ENCODE measurements around the gene GGT6.
"Not testable (repeated sequence)": the region's sequence is repeated elsewhere in the genome, so short reads cannot be mapped to it uniquely, and the experiment has no call there.

Gene GGT6, protein sequence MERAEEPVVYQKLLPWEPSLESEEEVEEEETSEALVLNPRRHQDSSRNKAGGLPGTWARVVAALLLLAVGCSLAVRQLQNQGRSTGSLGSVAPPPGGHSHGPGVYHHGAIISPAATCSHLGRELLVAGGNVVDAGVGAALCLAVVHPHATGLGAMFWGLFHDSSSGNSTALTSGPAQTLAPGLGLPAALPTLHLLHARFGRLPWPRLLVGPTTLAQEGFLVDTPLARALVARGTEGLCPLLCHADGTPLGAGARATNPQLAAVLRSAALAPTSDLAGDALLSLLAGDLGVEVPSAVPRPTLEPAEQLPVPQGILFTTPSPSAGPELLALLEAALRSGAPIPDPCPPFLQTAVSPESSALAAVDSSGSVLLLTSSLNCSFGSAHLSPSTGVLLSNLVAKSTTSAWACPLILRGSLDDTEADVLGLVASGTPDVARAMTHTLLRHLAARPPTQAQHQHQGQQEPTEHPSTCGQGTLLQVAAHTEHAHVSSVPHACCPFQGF

DNA sequence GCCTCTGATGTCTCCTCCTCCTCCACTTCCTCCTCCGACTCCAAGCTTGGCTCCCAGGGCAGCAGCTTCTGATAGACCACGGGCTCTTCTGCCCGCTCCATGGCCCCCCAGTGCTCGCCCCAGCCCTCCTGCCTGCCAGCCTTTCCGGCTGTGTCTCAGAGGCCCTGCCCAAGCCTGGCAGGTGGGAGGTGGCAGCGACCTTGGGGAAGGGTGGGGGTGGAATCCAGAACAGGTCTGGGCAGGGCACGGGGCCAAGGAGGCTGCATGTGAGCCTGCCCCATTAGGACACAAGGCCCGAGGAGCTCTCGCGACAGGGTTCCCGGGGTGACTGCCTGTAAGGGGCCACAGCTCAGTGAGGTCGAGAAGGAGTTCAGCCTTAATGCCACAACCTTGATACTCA is at the start of gene GGT6:
Gene GGT6, minus strand, starts transcription at position 157 of the 400 bp plus-strand sequence. Its CDS starts 56 bp downstream, at position 101.
- Mint-ChIP-seq H3K27me3 (ENCODE audit: low read depth) (no peaks in the 10 kb centered on the region), H3K27ac (peak within 1 kb of the TSS; percentile 55), H3K9me3 (no peaks in the 10 kb centered on the region), H3K4me1 (ENCODE audit: low read depth) (peaks cover 37% of the 10 kb centered on the region), H3K36me3 (ENCODE audit: low read depth) (no peaks in the 10 kb centered on the region), H3K4me3 (no peak within 1 kb of the TSS)

DNA sequence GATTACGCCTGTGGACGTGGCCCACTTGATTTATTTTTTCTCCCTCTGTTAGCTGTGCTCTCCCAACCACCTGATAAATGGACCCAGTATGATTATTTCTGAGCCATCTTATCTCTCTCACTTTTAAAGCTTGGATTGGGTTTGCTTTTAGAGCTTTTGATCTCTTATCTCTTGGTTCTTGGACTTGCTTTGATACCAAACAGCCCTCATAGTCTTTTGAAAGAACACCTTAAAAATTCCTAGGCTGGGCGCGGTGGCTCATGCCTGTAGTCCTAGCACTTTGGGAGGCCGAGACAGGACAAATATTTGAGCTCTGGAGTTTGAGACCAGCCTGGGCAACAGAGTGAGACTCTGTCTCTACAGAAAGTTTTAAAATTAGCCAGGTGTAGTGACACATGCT is 49.8 kb upstream of the GGT6 start:
- Mint-ChIP-seq H3K4me1 (ENCODE audit: low read depth) (peaks cover 1% of the 10 kb centered on the region), H3K9me3 (no peaks in the 10 kb centered on the region), H3K4me3 (no peak overlapping the region), H3K27me3 (ENCODE audit: low read depth) (peaks cover 36% of the 10 kb centered on the region), H3K36me3 (ENCODE audit: low read depth) (no peaks in the 10 kb centered on the region), H3K27ac (no peak overlapping the region)

DNA sequence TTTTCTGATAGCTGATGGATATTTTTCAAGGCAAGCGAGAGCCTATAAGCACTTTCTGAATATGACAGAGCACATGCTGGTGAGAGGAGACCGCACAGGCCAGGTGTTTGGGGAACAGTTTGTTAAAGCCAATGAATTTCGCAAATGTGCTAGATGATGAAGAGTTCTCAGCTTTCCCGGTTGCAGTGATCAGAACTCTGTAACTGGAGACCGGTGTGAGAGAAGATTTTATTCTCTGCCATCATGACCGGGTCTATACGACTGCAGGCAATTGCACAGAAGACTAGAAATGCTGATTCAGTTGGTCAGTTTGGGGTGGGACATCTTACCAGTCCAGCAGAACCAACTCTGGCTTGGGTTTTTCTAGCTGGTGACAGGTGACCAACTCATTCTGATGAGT is 49.4 kb upstream of the GGT6 start:
- H3K9me3 Mint-ChIP-seq: no peaks in the 10 kb centered on the region
- no peak overlapping the region for H3K27ac Mint-ChIP-seq
- peaks cover 36% of the 10 kb centered on the region for H3K27me3 Mint-ChIP-seq (ENCODE audit: low read depth)
- no peaks in the 10 kb centered on the region for H3K36me3 Mint-ChIP-seq (ENCODE audit: low read depth)
- no peak overlapping the region for H3K4me3 Mint-ChIP-seq
- peaks cover 1% of the 10 kb centered on the region for H3K4me1 Mint-ChIP-seq (ENCODE audit: low read depth)

DNA sequence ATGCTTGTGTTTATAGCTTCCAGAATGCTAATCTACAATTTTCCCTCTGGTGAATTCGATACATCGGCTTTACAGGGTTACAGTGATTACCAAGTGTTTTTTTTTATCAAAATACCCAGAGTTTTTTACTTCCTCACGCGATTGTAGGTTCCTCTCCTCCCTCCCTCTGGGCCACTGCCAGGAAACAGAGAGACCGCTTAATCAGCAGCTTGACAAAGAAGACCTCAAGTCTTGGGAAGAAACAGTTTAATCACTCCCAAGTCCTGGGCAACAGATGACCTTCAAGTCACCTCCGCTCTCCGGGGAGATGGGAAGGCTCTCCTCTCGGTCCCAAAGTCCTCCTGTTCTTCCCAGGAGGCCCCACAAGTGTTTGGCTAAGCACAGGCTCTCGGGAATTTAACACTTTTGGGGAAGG is 47.4 kb upstream of the GGT6 start:
- H3K4me1 Mint-ChIP-seq (ENCODE audit: low read depth): peaks cover 1% of the 10 kb centered on the region
- no peaks in the 10 kb centered on the region for H3K36me3 Mint-ChIP-seq (ENCODE audit: low read depth)
- H3K27me3 Mint-ChIP-seq (ENCODE audit: low read depth): peaks cover 32% of the 10 kb centered on the region
- H3K27ac Mint-ChIP-seq: no peak overlapping the region
- H3K4me3 Mint-ChIP-seq: no peak overlapping the region
- H3K9me3 Mint-ChIP-seq: no peaks in the 10 kb centered on the region

DNA sequence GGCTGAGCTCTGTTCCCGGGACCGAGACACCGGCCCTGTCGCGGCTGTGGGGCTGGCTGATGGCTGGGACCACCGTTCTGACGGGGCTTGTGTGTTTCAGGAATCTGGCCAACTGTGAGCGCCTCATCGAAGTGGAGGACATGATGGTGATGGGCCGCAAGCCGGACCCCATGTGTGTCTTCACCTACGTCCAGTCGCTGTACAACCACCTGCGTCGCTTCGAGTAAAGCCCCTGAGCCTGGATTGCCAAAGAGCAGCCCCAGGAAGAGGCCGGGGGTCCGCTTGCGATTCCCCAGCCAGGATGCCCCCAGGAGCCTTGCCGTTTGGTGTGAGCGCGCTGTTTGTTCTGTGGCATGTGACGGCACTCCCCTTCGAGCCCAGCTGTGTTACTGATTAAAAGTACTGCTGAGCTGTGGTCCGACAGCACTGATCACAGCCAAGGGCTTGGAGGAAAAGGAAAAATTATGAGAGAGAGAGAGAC is 46.9 kb upstream of the GGT6 start:
- no peaks in the 10 kb centered on the region for H3K36me3 Mint-ChIP-seq (ENCODE audit: low read depth)
- no peak overlapping the region for H3K4me3 Mint-ChIP-seq
- peaks cover 1% of the 10 kb centered on the region for H3K4me1 Mint-ChIP-seq (ENCODE audit: low read depth)
- H3K27me3 Mint-ChIP-seq (ENCODE audit: low read depth): peaks cover 32% of the 10 kb centered on the region
- H3K9me3 Mint-ChIP-seq: no peaks in the 10 kb centered on the region
- H3K27ac Mint-ChIP-seq: no peak overlapping the region

DNA sequence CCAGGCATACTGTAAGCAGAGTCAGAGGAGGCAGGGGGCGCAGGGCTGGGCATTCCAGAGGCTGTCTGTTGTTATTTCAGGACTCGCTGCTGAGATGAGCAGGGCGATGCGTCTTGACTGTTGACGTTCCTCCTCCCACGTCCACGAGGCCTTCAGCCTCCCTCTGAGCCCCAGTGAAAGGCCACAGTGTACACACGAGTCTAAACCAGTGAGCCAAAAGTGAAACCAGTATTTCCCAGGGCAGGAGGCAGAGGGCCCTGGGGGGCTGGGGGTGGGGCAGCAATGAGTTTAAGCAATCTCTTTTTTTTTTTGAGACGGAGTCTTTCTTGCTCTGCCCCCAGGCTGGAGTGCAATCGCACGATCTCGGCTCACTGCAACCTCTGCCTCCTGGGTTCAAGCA is 45.4 kb upstream of the GGT6 start:
- Mint-ChIP-seq H3K27me3 (ENCODE audit: low read depth) (peaks cover 28% of the 10 kb centered on the region), H3K9me3 (no peaks in the 10 kb centered on the region), H3K4me1 (ENCODE audit: low read depth) (peaks cover 1% of the 10 kb centered on the region), H3K36me3 (ENCODE audit: low read depth) (no peaks in the 10 kb centered on the region), H3K4me3 (no peak overlapping the region), H3K27ac (no peak overlapping the region)

DNA sequence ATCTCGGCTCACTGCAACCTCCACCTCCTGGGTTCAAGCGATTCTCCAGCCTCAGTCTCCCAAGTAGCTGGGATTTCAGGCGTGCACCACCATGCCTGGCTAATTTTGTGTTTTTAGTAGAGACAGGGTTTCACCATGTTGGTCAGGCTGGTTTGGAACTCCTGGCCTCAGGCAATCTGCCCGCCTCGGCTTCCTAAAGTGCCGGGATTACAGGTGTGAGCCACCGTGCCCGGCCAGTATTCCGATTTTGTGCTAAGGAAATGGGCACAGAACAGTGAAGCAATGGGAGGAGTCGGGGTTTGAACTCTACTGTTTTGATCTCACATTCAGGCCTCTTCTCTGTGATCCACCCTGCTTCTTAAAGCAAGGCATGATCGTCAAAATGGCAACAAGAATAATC is 44.4 kb upstream of the GGT6 start:
- not testable (repeated sequence) for H3K4me3 Mint-ChIP-seq; H3K36me3 Mint-ChIP-seq (ENCODE audit: low read depth); H3K27ac Mint-ChIP-seq; H3K9me3 Mint-ChIP-seq; H3K4me1 Mint-ChIP-seq (ENCODE audit: low read depth)
- H3K27me3 Mint-ChIP-seq (ENCODE audit: low read depth): peaks cover 21% of the 10 kb centered on the region

DNA sequence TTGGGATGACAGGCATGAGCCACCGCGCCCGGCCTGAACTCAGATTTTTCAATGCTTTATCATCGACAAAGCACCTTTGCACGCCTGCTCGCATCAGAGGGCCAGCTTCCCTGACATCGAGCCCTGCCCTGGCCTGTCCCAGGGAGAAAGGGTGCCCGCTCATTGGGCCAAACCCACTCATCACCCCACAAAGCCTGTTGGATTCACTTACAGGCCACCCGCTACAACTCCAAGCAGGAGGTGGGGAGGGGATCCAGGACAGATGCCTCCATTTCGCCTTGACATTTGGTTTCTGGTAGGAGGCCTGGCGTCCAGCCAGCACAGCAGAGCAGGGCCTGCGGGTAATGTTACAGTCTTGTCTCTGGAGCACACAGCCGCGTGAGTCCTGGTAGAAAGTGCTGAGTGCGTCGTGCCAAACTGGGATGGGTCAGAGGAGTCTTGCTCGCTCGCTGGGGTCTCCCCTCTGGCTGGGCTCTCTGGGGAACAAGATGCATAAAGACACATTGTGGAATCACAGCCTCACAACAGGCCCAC is 43.8 kb upstream of the GGT6 start:
- no peak overlapping the region for H3K27ac Mint-ChIP-seq
- H3K36me3 Mint-ChIP-seq (ENCODE audit: low read depth): no peaks in the 10 kb centered on the region
- H3K27me3 Mint-ChIP-seq (ENCODE audit: low read depth): peaks cover 18% of the 10 kb centered on the region
- H3K9me3 Mint-ChIP-seq: no peaks in the 10 kb centered on the region
- peaks cover 1% of the 10 kb centered on the region for H3K4me1 Mint-ChIP-seq (ENCODE audit: low read depth)
- H3K4me3 Mint-ChIP-seq: no peak overlapping the region

DNA sequence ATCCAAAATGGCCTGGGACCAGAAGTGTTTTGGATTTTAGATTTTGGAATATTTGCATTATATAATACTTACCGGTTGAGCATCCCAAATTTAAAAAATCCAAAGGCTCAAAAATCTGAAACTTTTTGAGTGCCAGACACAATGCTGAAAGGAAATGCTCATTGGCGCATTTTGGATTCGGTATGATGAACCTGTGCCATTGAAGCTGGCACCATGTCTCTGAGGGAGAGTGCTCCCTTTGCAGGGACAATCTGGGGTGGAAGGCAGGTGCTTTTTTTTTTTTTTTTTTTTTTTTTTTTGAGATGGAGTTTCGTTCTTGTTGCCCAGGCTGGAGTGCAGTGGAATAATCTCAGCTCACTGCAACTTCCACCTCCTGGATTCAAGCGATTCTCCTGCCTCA is 41.7 kb upstream of the GGT6 start:
- Mint-ChIP-seq H3K9me3 (no peaks in the 10 kb centered on the region), H3K27ac (no peak overlapping the region), H3K36me3 (ENCODE audit: low read depth) (no peaks in the 10 kb centered on the region), H3K4me1 (ENCODE audit: low read depth) (no peaks in the 10 kb centered on the region), H3K4me3 (no peak overlapping the region), H3K27me3 (ENCODE audit: low read depth) (no peaks in the 10 kb centered on the region)

DNA sequence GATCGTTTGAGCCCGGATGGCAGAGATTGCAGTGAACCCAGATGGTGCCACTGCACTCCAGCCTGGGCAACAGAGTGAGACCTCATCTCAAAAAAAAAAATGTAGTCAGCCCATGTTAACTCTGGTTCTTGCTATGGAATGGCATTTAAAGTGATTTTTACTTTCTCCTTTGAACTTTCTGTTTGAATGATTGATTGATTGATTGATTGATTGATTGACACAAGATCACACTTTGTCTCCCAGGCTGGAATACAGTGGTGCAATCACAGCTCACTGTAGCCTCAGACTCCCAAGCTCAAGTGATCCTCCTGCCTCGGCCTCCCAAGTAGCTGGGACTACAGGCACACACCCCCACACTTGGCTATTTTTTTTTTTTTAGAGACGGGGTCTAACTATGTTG is 40.9 kb upstream of the GGT6 start:
- no peak overlapping the region for H3K4me3 Mint-ChIP-seq
- H3K27ac Mint-ChIP-seq: no peak overlapping the region
- H3K4me1 Mint-ChIP-seq (ENCODE audit: low read depth): no peaks in the 10 kb centered on the region
- H3K27me3 Mint-ChIP-seq (ENCODE audit: low read depth): no peaks in the 10 kb centered on the region
- no peaks in the 10 kb centered on the region for H3K9me3 Mint-ChIP-seq
- no peaks in the 10 kb centered on the region for H3K36me3 Mint-ChIP-seq (ENCODE audit: low read depth)

DNA sequence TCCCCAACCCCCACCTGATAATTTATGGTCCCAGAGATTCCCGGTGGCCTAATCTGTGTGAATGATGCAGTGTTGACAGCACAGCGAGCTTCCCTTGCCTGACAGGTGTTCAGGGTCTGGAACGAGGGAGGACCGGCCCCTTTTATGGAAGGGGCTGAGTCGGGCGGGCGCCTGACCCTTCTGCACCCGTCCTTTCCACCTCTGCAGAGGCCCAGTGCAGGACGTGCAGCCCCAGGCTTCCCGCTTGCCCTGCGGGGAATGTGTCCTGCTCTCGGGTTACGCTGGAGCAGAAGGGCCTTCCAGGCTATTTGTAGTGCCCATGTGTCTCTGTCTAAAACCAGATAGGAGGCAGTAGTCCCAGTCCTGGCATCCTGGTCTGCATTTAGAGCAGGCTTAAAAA is 40.2 kb upstream of the GGT6 start:
- Mint-ChIP-seq H3K36me3 (ENCODE audit: low read depth) (no peaks in the 10 kb centered on the region), H3K4me3 (no peak overlapping the region), H3K4me1 (ENCODE audit: low read depth) (no peaks in the 10 kb centered on the region), H3K27ac (no peak overlapping the region), H3K9me3 (no peaks in the 10 kb centered on the region), H3K27me3 (ENCODE audit: low read depth) (no peaks in the 10 kb centered on the region)

DNA sequence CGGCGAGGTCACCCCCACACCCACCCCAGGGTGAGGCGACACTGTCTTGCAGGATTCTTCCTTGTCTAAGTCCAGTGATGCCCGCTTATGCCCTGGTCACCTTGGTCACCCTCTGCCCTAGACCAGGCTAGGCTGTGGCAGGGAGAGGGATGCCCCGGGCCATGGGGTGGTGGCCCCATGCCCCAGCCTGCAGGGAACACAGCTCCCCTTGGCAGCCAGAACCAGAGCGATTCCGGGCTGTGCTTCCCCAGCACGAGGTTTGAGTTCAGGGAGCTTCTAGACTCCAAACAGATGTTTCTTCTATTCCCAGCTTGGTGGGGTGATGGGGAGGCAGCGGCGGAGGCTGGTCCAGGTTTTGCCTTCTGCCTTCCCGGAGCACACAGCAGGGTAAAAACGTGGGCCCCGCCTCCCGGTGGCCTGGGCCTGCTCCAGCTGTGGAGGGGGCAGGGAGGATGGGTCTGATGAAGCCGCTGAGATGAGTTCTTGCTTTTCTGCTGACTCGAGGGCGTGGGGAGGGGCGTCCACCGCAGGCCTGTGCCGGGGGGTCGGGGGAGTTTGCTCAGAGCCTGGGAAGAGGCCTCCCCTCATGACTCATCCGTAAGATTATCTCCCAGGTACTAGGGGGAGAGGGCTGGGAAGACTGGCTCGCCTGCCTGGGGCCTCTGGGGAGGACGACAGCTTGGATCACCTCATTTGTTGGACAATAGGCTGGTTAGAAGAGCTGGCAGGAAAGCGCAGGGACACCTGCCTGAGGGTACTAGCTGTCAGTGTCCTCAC is 39.3 kb upstream of the GGT6 start:
- H3K9me3 Mint-ChIP-seq: no peaks in the 10 kb centered on the region
- H3K36me3 Mint-ChIP-seq (ENCODE audit: low read depth): no peaks in the 10 kb centered on the region
- H3K27me3 Mint-ChIP-seq (ENCODE audit: low read depth): no peaks in the 10 kb centered on the region
- no peak overlapping the region for H3K27ac Mint-ChIP-seq
- H3K4me3 Mint-ChIP-seq: no peak overlapping the region
- peaks cover 3% of the 10 kb centered on the region for H3K4me1 Mint-ChIP-seq (ENCODE audit: low read depth)

DNA sequence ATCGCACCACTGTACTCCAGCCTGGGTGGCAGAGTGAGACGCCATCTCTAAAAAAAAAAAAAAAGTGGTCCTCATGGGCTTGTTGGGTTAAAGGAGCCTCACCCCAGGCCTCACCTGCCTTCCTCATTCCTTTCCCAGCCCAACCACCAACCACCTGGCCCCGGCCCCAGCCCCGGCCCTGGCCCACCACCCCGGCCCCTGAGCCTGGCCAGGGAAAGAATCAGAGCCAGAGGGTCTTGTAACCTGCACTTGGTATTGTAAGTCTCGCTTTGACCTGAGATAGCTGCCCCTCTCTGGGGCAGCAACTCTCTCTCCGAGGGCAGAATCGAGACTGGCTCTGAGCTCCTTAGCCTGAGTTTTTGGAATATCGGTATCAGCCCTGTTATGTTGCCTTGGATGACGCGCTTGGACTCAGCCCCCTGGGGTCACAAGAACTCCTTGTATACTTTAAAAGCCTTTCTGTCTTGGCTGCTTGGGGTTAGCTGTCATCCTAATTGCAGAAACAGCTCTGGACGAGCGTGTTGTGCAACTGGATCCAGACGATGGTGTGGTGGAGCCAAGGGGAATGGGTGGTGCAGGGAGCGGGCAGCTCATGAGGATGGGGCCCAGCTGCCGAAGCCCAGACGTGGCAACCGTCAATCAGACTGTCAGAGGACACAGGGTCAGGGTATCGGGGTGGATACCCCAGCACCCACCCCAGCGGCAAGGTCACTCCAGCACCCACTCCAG is 38.6 kb upstream of the GGT6 start:
- H3K4me3 Mint-ChIP-seq: no peak overlapping the region
- H3K27ac Mint-ChIP-seq: no peak overlapping the region
- H3K27me3 Mint-ChIP-seq (ENCODE audit: low read depth): no peaks in the 10 kb centered on the region
- H3K4me1 Mint-ChIP-seq (ENCODE audit: low read depth): peaks cover 3% of the 10 kb centered on the region
- no peaks in the 10 kb centered on the region for H3K9me3 Mint-ChIP-seq
- H3K36me3 Mint-ChIP-seq (ENCODE audit: low read depth): no peaks in the 10 kb centered on the region

DNA sequence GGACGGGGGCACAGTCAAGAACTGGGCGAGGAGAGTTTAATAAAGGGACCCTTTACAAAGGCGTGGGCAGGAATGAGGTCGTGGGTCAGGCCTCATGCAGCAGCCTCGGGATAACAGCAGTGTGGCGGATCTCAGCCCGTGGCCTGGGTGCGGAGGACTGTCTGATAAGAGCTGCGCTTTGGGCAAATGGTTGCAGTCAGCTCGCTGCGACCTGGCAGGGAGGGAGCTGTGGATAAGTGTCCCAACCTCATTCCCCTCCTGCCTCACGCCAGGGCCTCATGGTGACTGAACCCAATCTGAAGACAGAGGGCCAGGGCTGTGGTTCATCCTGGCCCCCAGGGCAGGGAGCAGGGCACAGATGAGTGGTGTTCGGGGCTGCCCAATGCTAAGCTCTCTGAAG is 37.6 kb upstream of the GGT6 start:
- no peaks in the 10 kb centered on the region for H3K36me3 Mint-ChIP-seq (ENCODE audit: low read depth)
- H3K4me3 Mint-ChIP-seq: no peak overlapping the region
- H3K9me3 Mint-ChIP-seq: no peaks in the 10 kb centered on the region
- peaks cover 3% of the 10 kb centered on the region for H3K4me1 Mint-ChIP-seq (ENCODE audit: low read depth)
- H3K27ac Mint-ChIP-seq: no peak overlapping the region
- H3K27me3 Mint-ChIP-seq (ENCODE audit: low read depth): no peaks in the 10 kb centered on the region

Data from T-helper 1 cell treated with Interleukin-12 subunit alpha and Interleukin-12 subunit beta and Interleukin-4 antibody, amounts not matched to agents 30 μg/mL and 1 μg/mL, for 36 hours (primary cell).